OCI-LY3 (cell line): ENCODE results near the gene RNF2.

Source experiments
- EZH2phosphoT487 ChIP-seq: fragments of 200-600 bp; shearing (Covaris generic); IDR thresholded peaks from 2 replicates; pipeline ENCODE4 v1.6.1; 2018; ENCODE audit warnings: antibody characterized with exemption, mixed run types, low read depth
- TF ChIP-seq, protein P1 (sequence below): fragments of 200-600, 300-600 bp; sonication (generic); IDR thresholded peaks from 2 replicates; pipeline ENCODE4 v1.5.1; 2014; ENCODE audit warnings: antibody characterized with exemption, low read length, low read depth

DNA sequence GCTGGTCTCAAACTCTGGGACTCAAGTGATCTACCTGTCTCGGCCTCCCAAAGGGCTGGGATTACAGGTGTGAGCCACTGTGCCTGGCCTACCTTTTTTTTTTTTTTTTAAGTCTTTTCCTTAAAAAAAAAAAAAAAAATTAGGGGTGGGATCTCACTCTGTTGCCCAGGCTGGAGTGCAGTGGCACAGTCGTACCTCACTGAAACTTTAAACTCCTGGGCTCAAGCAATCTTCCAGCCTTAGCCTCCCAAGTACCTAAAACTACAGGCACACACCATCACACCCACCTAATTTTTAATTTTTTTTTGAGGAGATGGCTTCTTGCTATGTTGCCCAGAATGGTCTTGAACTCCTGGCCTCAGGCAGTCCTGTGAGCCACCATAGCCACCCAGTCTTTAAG, 38.5 kb downstream of the RNF2 start:
- TF ChIP-seq, protein P1, sequence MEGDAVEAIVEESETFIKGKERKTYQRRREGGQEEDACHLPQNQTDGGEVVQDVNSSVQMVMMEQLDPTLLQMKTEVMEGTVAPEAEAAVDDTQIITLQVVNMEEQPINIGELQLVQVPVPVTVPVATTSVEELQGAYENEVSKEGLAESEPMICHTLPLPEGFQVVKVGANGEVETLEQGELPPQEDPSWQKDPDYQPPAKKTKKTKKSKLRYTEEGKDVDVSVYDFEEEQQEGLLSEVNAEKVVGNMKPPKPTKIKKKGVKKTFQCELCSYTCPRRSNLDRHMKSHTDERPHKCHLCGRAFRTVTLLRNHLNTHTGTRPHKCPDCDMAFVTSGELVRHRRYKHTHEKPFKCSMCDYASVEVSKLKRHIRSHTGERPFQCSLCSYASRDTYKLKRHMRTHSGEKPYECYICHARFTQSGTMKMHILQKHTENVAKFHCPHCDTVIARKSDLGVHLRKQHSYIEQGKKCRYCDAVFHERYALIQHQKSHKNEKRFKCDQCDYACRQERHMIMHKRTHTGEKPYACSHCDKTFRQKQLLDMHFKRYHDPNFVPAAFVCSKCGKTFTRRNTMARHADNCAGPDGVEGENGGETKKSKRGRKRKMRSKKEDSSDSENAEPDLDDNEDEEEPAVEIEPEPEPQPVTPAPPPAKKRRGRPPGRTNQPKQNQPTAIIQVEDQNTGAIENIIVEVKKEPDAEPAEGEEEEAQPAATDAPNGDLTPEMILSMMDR: no peak
- TF ChIP-seq EZH2phosphoT487: no peak
